Smooth muscle cell (in vitro differentiated cells): ENCODE measurements around the gene TNFRSF13B. TPM values are rescaled to one million over a fixed set of nuclear protein-coding genes. Genes with fewer than 3 reads are reported as not detected.

ENCODE experiments used
- DNase-seq: peaks from one replicate; lab custom pipeline; 2025; ENCODE audit not compliant: unreplicated experiment; lab: John Stamatoyannopoulos, UW
- H2AFZ ChIP-seq: fragments of 200-600 bp; sonication (generic); 2 replicates; pipeline ENCODE4 v1.6.0; 2016; ENCODE audit warnings: antibody characterized with exemption, low read depth, mild to moderate bottlenecking
- H3F3A ChIP-seq: fragments of 200-600 bp; sonication (generic); 2 replicates; pipeline ENCODE4 v1.6.0; 2017; ENCODE audit warnings: antibody characterized with exemption, low read depth
- H3K27ac ChIP-seq: fragments of 200-600 bp; sonication (generic); 2 replicates; pipeline ENCODE4 v1.5.1; 2016; ENCODE audit warnings: low read depth, mild to moderate bottlenecking
- H3K27me3 ChIP-seq: fragments of 200-600 bp; sonication (generic); 2 replicates; pipeline ENCODE4 v1.6.1; 2016; ENCODE audit warnings: low read depth, mild to moderate bottlenecking
- H3K36me3 ChIP-seq: fragments of 200-600 bp; sonication (generic); 2 replicates; pipeline ENCODE4 v1.5.1; 2016; ENCODE audit warnings: low read depth
- H3K4me1 ChIP-seq: fragments of 200-600 bp; sonication (generic); 2 replicates; pipeline ENCODE4 v1.5.1; 2016; ENCODE audit warnings: low read depth
- H3K4me2 ChIP-seq: fragments of 200-600 bp; sonication (generic); 2 replicates; pipeline ENCODE4 v1.6.0; 2016; ENCODE audit warnings: mild to moderate bottlenecking
- H3K4me3 ChIP-seq: fragments of 200-600 bp; sonication (generic); 2 replicates; pipeline ENCODE4 v1.5.1; 2016; ENCODE audit warnings: mild to moderate bottlenecking
- H3K79me2 ChIP-seq: fragments of 200-600 bp; sonication (generic); 2 replicates; pipeline ENCODE4 v1.6.0; 2016; ENCODE audit warnings: low read depth, mild to moderate bottlenecking
- H3K9ac ChIP-seq: fragments of 200-600 bp; sonication (generic); 2 replicates; pipeline ENCODE4 v1.6.0; 2016; ENCODE audit warnings: low read depth
- H3K9me3 ChIP-seq: fragments of 200-600 bp; sonication (generic); replicated peaks from 2 replicates; pipeline ENCODE4 v1.5.1; 2016; ENCODE audit warnings: low read depth
- H4K20me1 ChIP-seq: fragments of 200-600 bp; sonication (generic); 2 replicates; pipeline ENCODE4 v1.6.0; 2016; ENCODE audit warnings: low read depth
- CTCF ChIP-seq: fragments of 200-600 bp; sonication (generic); IDR thresholded peaks from 2 replicates; pipeline ENCODE4 v1.5.1; 2017; ENCODE audit warnings: borderline replicate concordance, mild to moderate bottlenecking, antibody characterized with exemption; ENCODE audit not compliant: insufficient read depth, poor library complexity, severe bottlenecking
- WGBS: methylation state at CpG from one replicate; pipeline ENCODE4 v1.1.7; 2016; ENCODE audit warnings: low lambda C conversion rate; 5-methylcytosine and 5-hydroxymethylcytosine counted together
- polyA plus RNA-seq: library from polyadenylated mRNA; unstranded; fragments of >200 nt; fragmentation: Nextera tagmentation; extraction: Ambion mirVana; gene quantifications from 2 replicates; pipeline ENCODE4 v1.2.1, GENCODE V29; 2016
- total RNA-seq: library from RNA; depleted of rRNA; stranded (reverse); fragments of >200 nt; gene quantifications from 2 replicates; pipeline ENCODE4 v1.2.3, GENCODE V29; 2014

Gene TNFRSF13B
- total and polyA plus RNA-seq, 2 experiments from 2014 or later: not detected

- no peak overlapping the region for H2AFZ ChIP-seq
- no peak overlapping the region for H3K9ac ChIP-seq
- H3F3A ChIP-seq: no peaks in the 10 kb centered on the region
- TF ChIP-seq CTCF: no peak
- H3K36me3 ChIP-seq: no peaks in the 10 kb centered on the region
- no peak overlapping the region for H3K4me3 ChIP-seq
- no peaks in the 10 kb centered on the region for H3K9me3 ChIP-seq
- H3K79me2 ChIP-seq: no peaks in the 10 kb centered on the region
- WGBS: 89% methylated on average over 21 of the region's 21 CpGs
- DNase-seq: no peak
- no peak overlapping the region for H3K27ac ChIP-seq
- H3K4me2 ChIP-seq: no peak overlapping the region
- no peaks in the 10 kb centered on the region for H4K20me1 ChIP-seq
- H3K4me1 ChIP-seq: no peaks in the 10 kb centered on the region
- H3K27me3 ChIP-seq: peaks cover 3% of the 10 kb centered on the region
Measured at GRCh38 chr17:16939606-16940115, 32.3 kb downstream of the TNFRSF13B start.

GRCh38 chr17:16939208-16939576 lies 32.7 kb downstream of the TNFRSF13B start:
- Histone ChIP-seq H3F3A (no peaks in the 10 kb centered on the region), H3K4me2 (no peak overlapping the region), H3K4me1 (no peaks in the 10 kb centered on the region), H3K79me2 (no peaks in the 10 kb centered on the region), H2AFZ (no peak overlapping the region), H3K9ac (no peak overlapping the region), H3K27ac (no peak overlapping the region), H3K27me3 (peaks cover 3% of the 10 kb centered on the region), H4K20me1 (no peaks in the 10 kb centered on the region), H3K4me3 (no peak overlapping the region), H3K36me3 (no peaks in the 10 kb centered on the region), H3K9me3 (no peaks in the 10 kb centered on the region)
- TF ChIP-seq CTCF: no peak
- no peak for DNase-seq
- WGBS: 71% methylated on average over 1 of the region's 1 CpG

- Histone ChIP-seq H2AFZ (no peak overlapping the region), H3K9me3 (no peaks in the 10 kb centered on the region), H3K27ac (no peak overlapping the region), H3K36me3 (no peaks in the 10 kb centered on the region), H3K4me3 (no peak overlapping the region), H3K27me3 (peaks cover 3% of the 10 kb centered on the region), H4K20me1 (no peaks in the 10 kb centered on the region), H3K79me2 (no peaks in the 10 kb centered on the region), H3F3A (no peaks in the 10 kb centered on the region), H3K4me1 (no peaks in the 10 kb centered on the region), H3K9ac (no peak overlapping the region), H3K4me2 (no peak overlapping the region)
- DNase-seq: no peak
- WGBS: 78% methylated on average over 12 of the region's 12 CpGs
- TF ChIP-seq CTCF: no peak
Measured at GRCh38 chr17:16938496-16939207, 33.3 kb downstream of the TNFRSF13B start.

GRCh38 chr17:16938031-16938430 lies 33.9 kb downstream of the TNFRSF13B start:
- no peaks in the 10 kb centered on the region for H3K4me1 ChIP-seq
- no peak for TF ChIP-seq CTCF
- H2AFZ ChIP-seq: no peak overlapping the region
- peaks cover 3% of the 10 kb centered on the region for H3K27me3 ChIP-seq
- no peak overlapping the region for H3K9ac ChIP-seq
- DNase-seq: no peak
- H3K27ac ChIP-seq: no peak overlapping the region
- H3F3A ChIP-seq: no peaks in the 10 kb centered on the region
- no peaks in the 10 kb centered on the region for H3K9me3 ChIP-seq
- no peaks in the 10 kb centered on the region for H3K36me3 ChIP-seq
- H3K4me3 ChIP-seq: no peak overlapping the region
- H4K20me1 ChIP-seq: no peaks in the 10 kb centered on the region
- H3K4me2 ChIP-seq: no peak overlapping the region
- no peaks in the 10 kb centered on the region for H3K79me2 ChIP-seq
- WGBS: 92% methylated on average over 10 of the region's 10 CpGs
